Activated CD8-positive, alpha-beta memory T cell treated with anti-CD3 and anti-CD28 coated beads, Interleukin-2, amount 50 U/mL, for 1 hour (primary cell): ENCODE results near the gene DCLRE1C.
"Not testable (repeated sequence)": the region's sequence is repeated elsewhere in the genome, so short reads cannot be mapped to it uniquely, and the experiment has no call there.

Experiments
- DNase-seq: peaks from one replicate; pipeline ENCODE4 v3.0.0-alpha.2; 2020; ENCODE audit errors: extremely low read depth

The DCLRE1C gene

DNA sequence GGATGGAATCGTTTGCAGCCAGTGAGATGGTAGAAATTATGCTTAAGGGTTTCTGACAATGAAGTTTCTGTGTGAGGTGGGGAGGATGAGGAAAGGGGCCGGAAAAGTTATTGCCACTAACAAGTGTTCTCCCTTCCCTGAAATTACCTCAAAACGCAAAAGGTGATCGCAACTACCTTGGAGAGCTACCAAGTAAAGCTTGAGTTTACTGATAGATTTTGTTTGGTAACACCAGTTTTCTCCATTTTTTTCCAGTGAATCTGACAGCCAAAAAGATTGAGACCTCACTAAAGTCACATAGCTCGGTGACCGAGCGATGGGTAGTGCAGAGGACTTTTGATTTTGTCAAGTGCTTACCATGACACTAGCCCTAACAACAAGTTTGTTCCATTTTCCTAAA, 73.7 kb downstream of the DCLRE1C start:
- no peak for DNase-seq

- no peak for DNase-seq
These were observed 74.0 kb downstream of the DCLRE1C start for GRCh38 chr10:14879928-14880193.

GRCh38 chr10:14879124-14879927, 74.6 kb downstream of the DCLRE1C start:
- DNase-seq: no peak

GRCh38 chr10:14878266-14879123, 75.4 kb downstream of the DCLRE1C start, which contains the start of gene SUV39H2:
TSS of gene SUV39H2 (plus strand) at chr10:14878866. CDS start at chr10:14878889, 23 bp downstream.
- peak; percentile 61 for DNase-seq

DNA sequence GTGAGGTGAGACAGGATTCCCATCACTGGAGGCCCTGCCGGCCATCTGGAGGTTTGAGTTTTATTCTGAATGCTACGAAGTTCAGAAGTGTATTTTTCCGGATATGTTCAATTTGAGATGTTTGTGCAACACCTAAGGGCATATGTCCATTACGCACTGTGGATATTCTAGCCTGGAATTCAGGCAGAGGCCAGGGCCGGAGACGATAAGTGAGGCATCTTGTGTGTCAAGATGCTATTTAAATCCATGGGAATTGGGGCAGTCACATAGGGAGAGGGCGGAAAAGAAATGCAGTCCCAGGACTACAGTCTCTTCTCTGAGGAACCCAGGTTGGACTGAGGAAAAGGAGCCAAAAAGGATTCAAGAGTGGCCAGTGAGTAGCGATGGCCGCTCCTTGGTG, 77.1 kb downstream of the DCLRE1C start:
- DNase-seq: no peak

- DNase-seq: no peak
These were observed 78.0 kb downstream of the DCLRE1C start for GRCh38 chr10:14875941-14876340.

DNA sequence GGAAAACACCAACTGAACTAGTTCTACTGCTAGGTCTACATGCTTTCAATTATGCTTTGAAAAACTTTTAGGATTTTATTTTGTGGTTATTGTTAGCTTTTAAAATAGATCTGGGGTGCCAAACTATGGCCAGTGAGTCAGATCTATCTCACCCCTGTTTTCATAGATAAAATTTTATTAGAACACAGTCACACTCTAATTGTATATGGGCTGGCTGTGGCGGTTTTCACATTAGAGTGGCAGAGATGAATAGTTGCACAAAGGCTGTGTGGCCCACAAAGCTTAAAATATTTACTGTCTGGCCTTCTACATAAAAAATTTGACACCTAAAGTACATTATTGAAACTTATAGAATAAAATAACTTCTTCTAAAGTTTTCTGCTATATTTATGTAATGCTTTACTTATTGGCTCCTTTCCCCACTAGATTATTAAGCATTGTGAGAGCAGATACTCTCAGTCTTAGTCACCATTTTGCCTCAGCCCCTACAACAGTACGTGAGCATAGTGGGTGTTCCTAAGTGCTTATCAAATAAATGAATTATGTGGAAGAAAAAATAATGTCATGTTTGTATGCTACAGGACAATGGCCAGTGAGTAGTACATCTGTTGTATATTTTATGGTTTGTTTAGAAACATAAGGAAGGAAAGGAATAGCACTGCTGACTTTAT, 80.7 kb downstream of the DCLRE1C start:
- DNase-seq: no peak

- DNase-seq: not testable (repeated sequence)
These were observed 89.0 kb downstream of the DCLRE1C start for GRCh38 chr10:14864871-14865270.

- not testable (repeated sequence) for DNase-seq
These were observed 89.4 kb downstream of the DCLRE1C start for GRCh38 chr10:14864466-14864865.

DNA sequence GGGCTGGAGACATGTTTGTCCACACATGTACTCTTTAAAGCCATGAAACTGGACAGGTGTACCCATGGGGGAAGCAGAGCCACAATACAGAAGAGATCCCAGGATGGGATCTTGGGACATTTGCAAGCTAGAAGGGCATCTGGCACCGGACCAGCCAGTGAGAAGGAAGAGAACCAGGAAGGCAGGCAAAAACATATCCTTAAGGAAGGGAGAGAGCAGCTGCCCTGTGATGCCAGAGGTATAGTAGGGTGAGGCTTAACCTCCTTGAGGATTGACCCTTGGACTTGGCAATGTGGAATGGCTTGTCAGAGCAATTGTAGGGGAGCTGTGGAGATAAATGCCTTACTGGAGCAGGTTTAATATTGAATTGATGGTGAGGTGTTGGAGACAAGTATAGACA, 93.1 kb downstream of the DCLRE1C start:
- no peak for DNase-seq

DNA sequence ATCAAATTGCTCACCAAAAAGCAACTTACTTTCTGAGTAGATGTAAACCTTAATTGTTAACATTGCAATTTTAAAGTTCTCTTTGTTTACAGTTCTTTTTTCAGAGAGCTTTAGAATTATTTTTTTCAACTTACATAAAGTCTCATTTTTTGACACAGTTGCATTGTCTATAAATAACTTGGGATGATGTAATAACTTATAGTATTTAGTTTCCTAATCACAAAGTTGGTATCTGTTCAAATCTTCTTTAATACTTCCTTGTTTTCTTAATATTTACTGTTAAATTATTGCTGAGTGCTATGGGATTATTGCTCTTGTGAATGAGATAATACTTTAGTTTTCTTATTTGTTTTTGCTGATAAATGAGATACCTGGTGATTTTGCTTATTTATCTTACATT, 94.1 kb downstream of the DCLRE1C start:
- DNase-seq: no peak

GRCh38 chr10:14859043-14859442, 94.9 kb downstream of the DCLRE1C start:
- no peak for DNase-seq

GRCh38 chr10:14858338-14858960, 95.4 kb downstream of the DCLRE1C start:
- DNase-seq: no peak

DNA sequence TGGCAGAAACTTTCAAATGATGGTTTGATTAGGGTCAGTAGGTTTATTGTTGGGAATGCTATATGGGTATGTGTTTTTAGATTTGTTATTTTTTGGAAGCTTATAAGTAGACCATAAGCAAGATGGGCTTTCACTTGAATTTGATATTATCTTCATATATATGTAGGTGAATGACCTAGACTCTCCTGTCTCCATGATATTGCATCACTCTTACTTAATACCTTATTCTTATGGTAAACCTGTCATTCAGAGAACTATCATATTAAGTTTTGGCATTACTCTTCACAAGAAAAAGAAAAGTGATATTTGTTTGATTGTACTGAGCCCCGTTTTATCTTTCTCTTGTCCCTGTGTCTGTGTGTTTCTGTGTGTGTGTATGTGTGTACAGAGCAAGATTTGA, 98.4 kb downstream of the DCLRE1C start:
- DNase-seq: no peak

- DNase-seq: no peak
These were observed 101.7 kb downstream of the DCLRE1C start for GRCh38 chr10:14852236-14852635.
